Lung (tissue), 12 donors: ENCODE results near the gene NOP56. TPM values are rescaled to one million over a fixed set of nuclear protein-coding genes. Genes with fewer than 3 reads are reported as not detected.

Experiments
- ATAC-seq: fragments of 200-7000 bp; cut with Tn5 transposase; one replicate; pipeline ENCODE4 v1.9.1; 2020; ENCODE audit warnings: moderate number of reproducible peaks; ENCODE audit not compliant: insufficient read depth, low FRiP score
- DNase-seq, 3 donors: peaks; one replicate each; pipeline ENCODE4 v3.0.0-alpha.2; 2013 to 2017
- H3K27ac ChIP-seq, 2 donors: one replicate each; pipeline ENCODE4 v1.5.1; 2013; ENCODE audit warnings: mild to moderate bottlenecking in 2 of 2, moderate library complexity in 2 of 2, control low read depth in 1 of 2, inconsistent platforms in 1 of 2, low read depth in 1 of 2, low read length in 1 of 2
- H3K27me3 ChIP-seq, 3 donors: one replicate each; pipeline ENCODE4 v1.5.1; 2013; ENCODE audit warnings: low read length in 2 of 3; ENCODE audit not compliant: control insufficient read depth in 3 of 3, insufficient read depth in 3 of 3
- H3K36me3 ChIP-seq, 4 donors: one replicate each; pipeline ENCODE4 v1.5.1; 2013; ENCODE audit warnings: low read length in 4 of 4, mild to moderate bottlenecking in 1 of 4, moderate library complexity in 1 of 4; ENCODE audit not compliant: control insufficient read depth in 4 of 4, insufficient read depth in 4 of 4
- H3K4me1 ChIP-seq, 5 donors: one replicate each; pipeline ENCODE4 v1.5.1; 2013; ENCODE audit warnings: low read length in 5 of 5, mild to moderate bottlenecking in 2 of 5, moderate library complexity in 1 of 5; ENCODE audit not compliant: control insufficient read depth in 5 of 5, insufficient read depth in 5 of 5
- H3K4me3 ChIP-seq: one replicate; pipeline ENCODE4 v1.5.1; 2013; ENCODE audit warnings: mild to moderate bottlenecking, control low read depth, moderate library complexity
- H3K9ac ChIP-seq, 2 donors: one replicate each; pipeline ENCODE4 v1.5.1; 2013; ENCODE audit warnings: low read length in 2 of 2, control low read depth in 1 of 2; ENCODE audit not compliant: insufficient read depth in 1 of 2
- H3K9me3 ChIP-seq, 4 donors: one replicate each; pipeline ENCODE4 v1.5.1; 2013; ENCODE audit warnings: low read length in 3 of 4, mild to moderate bottlenecking in 1 of 4, moderate library complexity in 1 of 4; ENCODE audit not compliant: control insufficient read depth in 4 of 4, insufficient read depth in 3 of 4
- CTCF ChIP-seq: IDR thresholded peaks from 2 replicates; pipeline ENCODE4 v1.5.1; 2012; ENCODE audit warnings: mild to moderate bottlenecking; ENCODE audit errors: control extremely low read depth, extremely low read depth
- WGBS, 2 donors: extraction: QIAGEN DNeasy Blood & Tissue Kit; methylation state at CpG; one replicate each; pipeline ENCODE4 v1.1.7; 2013; 5-methylcytosine and 5-hydroxymethylcytosine counted together
- polyA plus RNA-seq, 2 donors: library from polyadenylated mRNA; stranded (reverse); fragments of 200-250 nt; gene quantifications; one replicate each; pipeline ENCODE4 v1.2.1, GENCODE V29; 2013
- total RNA-seq, 2 donors: library from RNA; depleted of rRNA in 1 of 2; stranded (reverse); fragments of >200 nt in 1 of 2; gene quantifications; one replicate each; pipeline ENCODE4 v1.2.1, GENCODE V29; 2014 to 2021
- donor health status: control.
- donor health status: control.
- donor health status: Bipolar disorder and iron deficiency.
- donor health status: healthy.
- donor health status: DM: yes; HTN: yes; CAD: no.

Gene NOP56
- total and polyA plus RNA-seq, 4 donors, result 73.3 to 138 (median 112) TPM

GRCh38 chr20:2610326-2610725, 42.1 kb upstream of the NOP56 start:
- H3K4me3 ChIP-seq, result no peak overlapping the region
- no peaks in the 10 kb centered on the region for H3K36me3 ChIP-seq
- DNase-seq (no peak), ATAC-seq (no peak)
- H3K27me3 ChIP-seq, result peaks cover 0 to 4% (median 0%) of the 10 kb centered on the region in 3 donors
- H3K27ac ChIP-seq, result no peak overlapping the region
- WGBS, 2 donors, result 88 to 89% methylated on average over 6 of the region's 6 CpGs
- H3K9ac ChIP-seq, result no peak overlapping the region
- TF ChIP-seq CTCF, result no peak
- H3K9me3 ChIP-seq, result peaks cover 0 to 9% (median 2%) of the 10 kb centered on the region in 4 donors
- no peaks in the 10 kb centered on the region for H3K4me1 ChIP-seq

DNA sequence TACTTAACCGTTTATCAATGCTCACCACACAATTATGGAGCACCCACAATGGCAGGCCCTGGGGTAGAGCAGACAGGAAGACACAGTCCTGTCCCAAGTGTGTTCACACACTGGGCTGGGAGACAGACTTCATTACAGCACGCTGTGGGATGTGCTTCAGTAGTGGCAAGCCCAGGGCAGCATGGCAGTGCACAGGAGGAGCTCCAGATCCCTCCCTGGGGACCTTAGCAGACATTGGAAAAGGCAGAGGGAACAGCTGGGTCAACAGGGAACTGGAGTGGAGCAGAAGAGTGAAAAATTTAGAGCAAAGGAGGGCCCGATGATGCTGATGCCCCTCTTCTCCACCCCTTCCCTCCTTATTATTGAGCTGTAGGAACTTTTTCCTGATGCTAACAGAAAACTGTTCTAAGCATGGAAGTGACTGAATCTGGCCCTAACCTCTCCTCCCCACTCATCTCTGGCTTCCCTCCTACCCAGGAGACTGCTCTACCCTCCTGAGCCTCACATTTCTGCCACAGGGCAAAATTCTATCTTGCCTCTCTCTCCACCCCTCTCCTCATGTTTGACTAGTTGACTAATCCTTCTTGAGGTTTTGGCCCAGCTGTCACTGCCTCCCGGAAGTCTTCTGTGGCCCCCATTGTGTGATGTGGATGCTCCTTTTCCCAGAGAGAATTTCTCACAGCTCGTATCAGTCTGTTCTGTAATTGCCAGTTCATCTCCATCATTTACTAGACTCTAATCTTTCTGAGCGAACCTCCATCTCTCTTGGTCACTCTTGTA, 41.3 kb upstream of the NOP56 start:
- Histone ChIP-seq H3K9me3 (peaks cover 0 to 3% (median under 1%) of the 10 kb centered on the region in 4 donors), H3K36me3 (no peaks in the 10 kb centered on the region), H3K4me3 (no peak overlapping the region), H3K27ac (no peak overlapping the region), H3K27me3 (peaks cover 0 to 4% (median 0%) of the 10 kb centered on the region in 3 donors), H3K9ac (no peak overlapping the region), H3K4me1 (no peaks in the 10 kb centered on the region)
- ATAC-seq (no peak), DNase-seq (no peak)
- WGBS, 2 donors, result 71 to 79% methylated on average over 6 of the region's 6 CpGs
- no peak for TF ChIP-seq CTCF

- WGBS, 2 donors, result 85 to 97% methylated on average over 3 of the region's 3 CpGs
- ATAC-seq (no peak), DNase-seq (no peak)
- no peaks in the 10 kb centered on the region for H3K4me1 ChIP-seq
- peaks cover 0 to 5% (median 2%) of the 10 kb centered on the region in 4 donors for H3K9me3 ChIP-seq
- TF ChIP-seq CTCF, result no peak
- H3K9ac ChIP-seq, result no peak overlapping the region
- no peaks in the 10 kb centered on the region for H3K36me3 ChIP-seq
- H3K27ac ChIP-seq, result no peak overlapping the region
- H3K27me3 ChIP-seq, result peaks cover 0 to 4% (median 0%) of the 10 kb centered on the region in 3 donors
- H3K4me3 ChIP-seq, result no peak overlapping the region
Measured at GRCh38 chr20:2612073-2612472, 40.4 kb upstream of the NOP56 start.
